Neural progenitor cell (in vitro differentiated cells): ENCODE results near the gene LYPD6B. TPM values are rescaled to one million over a fixed set of nuclear protein-coding genes. Genes with fewer than 3 reads are reported as not detected.

Source experiments
- DNase-seq: peaks from one replicate; pipeline ENCODE4 v3.0.0-alpha.2; 2016; ENCODE audit warnings: low spot score
- H2AFZ ChIP-seq: fragments of 200-600 bp; sonication (generic); replicated peaks from 2 replicates; pipeline ENCODE4 v1.6.1; 2016; ENCODE audit warnings: antibody characterized with exemption
- H3F3A ChIP-seq: fragments of 200-600 bp; sonication (generic); 2 replicates; pipeline ENCODE4 v1.6.1; 2016; ENCODE audit warnings: antibody characterized with exemption, low read depth
- H3K27ac ChIP-seq: fragments of 200-600 bp; sonication (generic); 2 replicates; pipeline ENCODE4 v1.5.1; 2016; ENCODE audit warnings: mild to moderate bottlenecking
- H3K27me3 ChIP-seq: fragments of 200-600 bp; sonication (generic); 2 replicates; pipeline ENCODE4 v1.6.1; 2016; ENCODE audit warnings: mild to moderate bottlenecking, moderate library complexity
- H3K36me3 ChIP-seq: fragments of 200-600 bp; sonication (generic); 2 replicates; pipeline ENCODE4 v1.5.1; 2016
- H3K4me1 ChIP-seq: fragments of 200-600 bp; sonication (generic); 2 replicates; pipeline ENCODE4 v1.6.1; 2016; ENCODE audit warnings: mixed run types
- H3K4me2 ChIP-seq: fragments of 200-600 bp; sonication (generic); 2 replicates; pipeline ENCODE4 v1.6.1; 2016
- H3K4me3 ChIP-seq: fragments of 200-600 bp; sonication (generic); 2 replicates; pipeline ENCODE4 v1.5.1; 2016
- H3K79me2 ChIP-seq: fragments of 200-600 bp; sonication (generic); 2 replicates; pipeline ENCODE4 v1.6.1; 2016; ENCODE audit warnings: low read depth
- H3K9ac ChIP-seq: fragments of 200-600 bp; sonication (generic); 2 replicates; pipeline ENCODE4 v1.6.1; 2016
- H3K9me3 ChIP-seq: fragments of 200-600 bp; sonication (generic); 2 replicates; pipeline ENCODE4 v1.5.1; 2016; ENCODE audit warnings: low read depth
- H4K20me1 ChIP-seq: fragments of 200-600 bp; sonication (generic); 2 replicates; pipeline ENCODE4 v1.6.1; 2016; ENCODE audit warnings: low read depth
- H3K27ac Mint-ChIP-seq: 3 replicates; pipeline ENCODE4 v1.8.0; 2021; ENCODE audit warnings: mixed read lengths
- H3K27me3 Mint-ChIP-seq: 2 replicates; pipeline ENCODE4 v1.8.0; 2022; ENCODE audit warnings: low read depth, mild to moderate bottlenecking, inconsistent platforms, moderate library complexity, mixed read lengths; ENCODE audit not compliant: insufficient read depth
- H3K36me3 Mint-ChIP-seq: 3 replicates; pipeline ENCODE4 v1.8.0; 2021; ENCODE audit warnings: mixed read lengths
- H3K4me1 Mint-ChIP-seq: 3 replicates; pipeline ENCODE4 v1.8.0; 2021; ENCODE audit warnings: mixed read lengths
- H3K4me3 Mint-ChIP-seq: 3 replicates; pipeline ENCODE4 v1.8.0; 2021; ENCODE audit warnings: mild to moderate bottlenecking, moderate library complexity, mixed read lengths
- H3K9me3 Mint-ChIP-seq: 3 replicates; pipeline ENCODE4 v1.8.0; 2020; ENCODE audit warnings: mixed read lengths
- EZH2 ChIP-seq: fragments of 200-600 bp; sonication (generic); IDR thresholded peaks from 2 replicates; pipeline ENCODE4 v1.6.1; 2017; ENCODE audit warnings: antibody characterized with exemption, mild to moderate bottlenecking, moderate library complexity
- EZH2phosphoT487 ChIP-seq: fragments of 200-600 bp; sonication (generic); IDR thresholded peaks from 2 replicates; pipeline ENCODE4 v1.6.1; 2017; ENCODE audit warnings: antibody characterized with exemption
- total RNA-seq: library from RNA; depleted of rRNA; stranded (reverse); fragments of >200 nt; gene quantifications from 2 replicates; pipeline ENCODE4 v1.2.3, GENCODE V29; 2015; ENCODE audit warnings: low replicate concordance
- TF ChIP-seq, protein P1 (sequence below): fragments of 200-600 bp; sonication (generic); IDR thresholded peaks from 2 replicates; pipeline ENCODE4 v1.5.1; 2017; ENCODE audit warnings: antibody characterized with exemption, mild to moderate bottlenecking

Gene LYPD6B
- total RNA-seq, 1 donor from 2014 or later, result not detected

DNA sequence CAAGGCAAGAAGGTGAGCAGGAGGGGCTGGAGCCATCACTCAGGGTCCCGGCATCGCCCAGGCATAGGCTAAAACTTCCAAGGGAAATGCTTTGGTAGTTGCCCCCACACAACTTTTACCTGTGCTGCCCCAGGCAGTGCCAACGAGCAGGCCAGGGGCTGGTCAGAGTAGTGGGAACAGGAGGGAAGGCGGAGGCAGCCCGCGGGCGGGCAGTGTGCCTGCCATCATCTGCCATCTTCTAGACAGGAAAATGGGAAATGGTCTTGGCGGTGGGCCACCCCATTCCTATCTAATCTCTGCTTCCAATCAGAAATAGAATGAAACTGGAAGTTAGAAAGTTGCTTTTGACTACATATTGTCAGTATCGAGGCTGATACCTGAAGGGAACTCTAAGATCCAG lies 26.0 kb upstream of the LYPD6B start:
- H3K27ac ChIP-seq, result no peak overlapping the region
- Mint-ChIP-seq H3K4me3 (no peak overlapping the region), H3K36me3 (peaks cover 47% of the 10 kb centered on the region), H3K27me3 (no peaks in the 10 kb centered on the region), H3K9me3 (no peaks in the 10 kb centered on the region), H3K27ac (no peak overlapping the region), H3K4me1 (peaks cover 17% of the 10 kb centered on the region)
- no peak for DNase-seq
- no peaks in the 10 kb centered on the region for H3K9me3 ChIP-seq
- no peak overlapping the region for H2AFZ ChIP-seq
- no peaks in the 10 kb centered on the region for H3F3A ChIP-seq
- H4K20me1 ChIP-seq, result peaks cover 3% of the 10 kb centered on the region
- no peaks in the 10 kb centered on the region for H3K27me3 ChIP-seq
- H3K9ac ChIP-seq, result no peak overlapping the region
- TF ChIP-seq EZH2phosphoT487, result no peak
- no peak for TF ChIP-seq EZH2
- TF ChIP-seq, protein P1, sequence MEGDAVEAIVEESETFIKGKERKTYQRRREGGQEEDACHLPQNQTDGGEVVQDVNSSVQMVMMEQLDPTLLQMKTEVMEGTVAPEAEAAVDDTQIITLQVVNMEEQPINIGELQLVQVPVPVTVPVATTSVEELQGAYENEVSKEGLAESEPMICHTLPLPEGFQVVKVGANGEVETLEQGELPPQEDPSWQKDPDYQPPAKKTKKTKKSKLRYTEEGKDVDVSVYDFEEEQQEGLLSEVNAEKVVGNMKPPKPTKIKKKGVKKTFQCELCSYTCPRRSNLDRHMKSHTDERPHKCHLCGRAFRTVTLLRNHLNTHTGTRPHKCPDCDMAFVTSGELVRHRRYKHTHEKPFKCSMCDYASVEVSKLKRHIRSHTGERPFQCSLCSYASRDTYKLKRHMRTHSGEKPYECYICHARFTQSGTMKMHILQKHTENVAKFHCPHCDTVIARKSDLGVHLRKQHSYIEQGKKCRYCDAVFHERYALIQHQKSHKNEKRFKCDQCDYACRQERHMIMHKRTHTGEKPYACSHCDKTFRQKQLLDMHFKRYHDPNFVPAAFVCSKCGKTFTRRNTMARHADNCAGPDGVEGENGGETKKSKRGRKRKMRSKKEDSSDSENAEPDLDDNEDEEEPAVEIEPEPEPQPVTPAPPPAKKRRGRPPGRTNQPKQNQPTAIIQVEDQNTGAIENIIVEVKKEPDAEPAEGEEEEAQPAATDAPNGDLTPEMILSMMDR, result no peak
- no peak overlapping the region for H3K4me2 ChIP-seq
- H3K4me3 ChIP-seq, result no peak overlapping the region
- H3K36me3 ChIP-seq, result peaks cover 3% of the 10 kb centered on the region
- H3K4me1 ChIP-seq, result no peaks in the 10 kb centered on the region
- no peaks in the 10 kb centered on the region for H3K79me2 ChIP-seq

DNA sequence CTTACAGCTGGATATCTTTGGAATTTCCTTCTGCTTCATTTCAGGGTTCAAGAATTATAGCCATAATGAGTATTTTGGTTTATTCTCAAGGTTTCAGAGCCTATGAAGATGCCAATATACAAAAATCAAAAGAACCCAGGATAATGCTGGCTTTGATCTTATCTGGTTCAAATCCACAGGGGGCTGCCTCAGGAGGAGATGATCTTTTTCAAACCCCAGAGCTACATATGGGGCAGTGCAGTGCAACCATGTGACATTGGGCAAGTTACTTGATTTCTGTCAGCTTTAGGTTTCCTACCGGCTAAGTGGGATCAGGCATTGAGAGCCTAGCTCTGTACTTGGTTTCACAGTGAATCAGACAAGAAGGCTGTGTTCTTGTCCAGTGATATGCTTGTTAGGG lies 23.0 kb upstream of the LYPD6B start:
- no peaks in the 10 kb centered on the region for H3K27me3 ChIP-seq
- Mint-ChIP-seq H3K9me3 (no peaks in the 10 kb centered on the region), H3K4me3 (no peak overlapping the region), H3K27ac (no peak overlapping the region), H3K36me3 (peaks cover 45% of the 10 kb centered on the region), H3K27me3 (no peaks in the 10 kb centered on the region), H3K4me1 (peaks cover 17% of the 10 kb centered on the region)
- H3K9ac ChIP-seq, result no peak overlapping the region
- DNase-seq, result no peak
- no peaks in the 10 kb centered on the region for H3K9me3 ChIP-seq
- no peak overlapping the region for H3K27ac ChIP-seq
- no peaks in the 10 kb centered on the region for H3K4me1 ChIP-seq
- H3K79me2 ChIP-seq, result no peaks in the 10 kb centered on the region
- TF ChIP-seq, protein P1, result no peak
- TF ChIP-seq EZH2phosphoT487 (no peak), EZH2 (no peak)
- no peaks in the 10 kb centered on the region for H3F3A ChIP-seq
- peaks cover 3% of the 10 kb centered on the region for H3K36me3 ChIP-seq
- peaks cover 3% of the 10 kb centered on the region for H4K20me1 ChIP-seq
- no peak overlapping the region for H2AFZ ChIP-seq
- no peak overlapping the region for H3K4me3 ChIP-seq
- H3K4me2 ChIP-seq, result no peak overlapping the region

DNA sequence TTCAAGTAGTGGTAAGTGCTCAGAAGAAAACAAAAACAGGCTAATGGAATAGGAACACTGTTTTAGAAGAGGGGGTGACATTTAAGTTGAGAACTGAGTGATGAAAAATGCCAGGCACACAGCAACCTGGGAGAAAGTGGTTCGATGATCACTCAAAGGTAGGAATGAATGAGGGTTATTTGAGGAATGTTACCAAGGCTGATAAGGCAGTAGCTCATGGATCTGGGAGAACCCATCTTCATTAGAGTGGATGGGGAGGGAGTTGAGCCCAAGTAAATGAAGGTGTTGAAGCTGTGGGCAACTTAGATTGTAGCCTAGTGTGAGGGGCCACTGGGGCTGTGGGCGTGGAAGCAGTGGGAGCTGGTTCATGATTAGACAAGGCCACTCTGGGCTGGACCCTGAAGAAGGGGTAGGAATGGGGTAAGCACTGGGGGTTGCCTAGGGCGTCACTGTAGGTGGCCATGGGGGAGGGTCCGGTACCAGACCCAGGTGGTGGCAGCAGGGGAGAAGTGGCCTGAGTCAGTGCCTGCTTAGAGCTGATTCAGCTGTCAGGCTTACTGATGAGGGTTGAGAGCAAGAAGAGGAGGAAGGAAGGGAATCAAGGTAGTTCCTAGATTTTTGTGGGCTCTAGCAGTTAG lies 22.5 kb upstream of the LYPD6B start:
- no peak overlapping the region for H3K4me3 Mint-ChIP-seq
- no peak overlapping the region for H3K27ac Mint-ChIP-seq
- no peaks in the 10 kb centered on the region for H3K9me3 Mint-ChIP-seq

More for the DNA sequence above, 22.5 kb upstream of the LYPD6B start:
- Mint-ChIP-seq H3K36me3 (peaks cover 45% of the 10 kb centered on the region), H3K4me1 (peaks cover 17% of the 10 kb centered on the region), H3K27me3 (no peaks in the 10 kb centered on the region)
- H3K4me1 ChIP-seq, result no peaks in the 10 kb centered on the region
- H3K9me3 ChIP-seq, result no peaks in the 10 kb centered on the region
- no peak overlapping the region for H2AFZ ChIP-seq
- no peak for DNase-seq
- H3K36me3 ChIP-seq, result peaks cover 3% of the 10 kb centered on the region
- H4K20me1 ChIP-seq, result peaks cover 3% of the 10 kb centered on the region
- no peak overlapping the region for H3K27ac ChIP-seq
- H3K27me3 ChIP-seq, result no peaks in the 10 kb centered on the region
- H3F3A ChIP-seq, result no peaks in the 10 kb centered on the region
- no peak overlapping the region for H3K9ac ChIP-seq
- no peak overlapping the region for H3K4me3 ChIP-seq
- H3K4me2 ChIP-seq, result no peak overlapping the region
- TF ChIP-seq EZH2 (no peak), EZH2phosphoT487 (no peak)
- TF ChIP-seq, protein P1, result no peak
- no peaks in the 10 kb centered on the region for H3K79me2 ChIP-seq
